HG03135 (cell line): Measurements from ENCODE around the gene ZNF441.
"Not testable (repeated sequence)": the region's sequence is repeated elsewhere in the genome, so short reads cannot be mapped to it uniquely, and the experiment has no call there.

Experiments used
- ATAC-seq: cut with Tn5 transposase; IDR thresholded peaks from one replicate; pipeline ENCODE4 v1.9.1; 2021; ENCODE audit warnings: mild to moderate bottlenecking, moderate library complexity; ENCODE audit not compliant: unreplicated experiment

ZNF441 gene

DNA sequence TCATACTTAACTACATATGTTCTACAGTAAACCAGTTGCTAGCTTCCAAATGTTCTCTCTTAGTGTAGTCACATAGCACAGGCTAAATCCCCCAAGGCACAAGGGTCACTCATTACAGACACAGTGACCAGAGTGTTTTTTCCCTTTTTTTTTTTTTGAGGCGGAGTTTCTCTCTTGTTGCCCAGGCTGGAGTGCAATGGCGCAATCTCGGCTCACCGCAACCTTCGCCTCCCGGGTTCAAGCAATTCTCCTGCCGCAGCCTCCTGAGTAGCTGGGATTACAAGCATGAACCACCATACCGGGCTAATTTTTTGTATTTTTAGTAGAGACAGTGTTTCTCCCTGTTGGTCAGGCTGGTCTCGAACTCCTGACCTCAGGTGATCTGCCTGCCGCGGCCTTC is 9.9 kb downstream of the ZNF441 start:
- not testable (repeated sequence) for ATAC-seq

DNA sequence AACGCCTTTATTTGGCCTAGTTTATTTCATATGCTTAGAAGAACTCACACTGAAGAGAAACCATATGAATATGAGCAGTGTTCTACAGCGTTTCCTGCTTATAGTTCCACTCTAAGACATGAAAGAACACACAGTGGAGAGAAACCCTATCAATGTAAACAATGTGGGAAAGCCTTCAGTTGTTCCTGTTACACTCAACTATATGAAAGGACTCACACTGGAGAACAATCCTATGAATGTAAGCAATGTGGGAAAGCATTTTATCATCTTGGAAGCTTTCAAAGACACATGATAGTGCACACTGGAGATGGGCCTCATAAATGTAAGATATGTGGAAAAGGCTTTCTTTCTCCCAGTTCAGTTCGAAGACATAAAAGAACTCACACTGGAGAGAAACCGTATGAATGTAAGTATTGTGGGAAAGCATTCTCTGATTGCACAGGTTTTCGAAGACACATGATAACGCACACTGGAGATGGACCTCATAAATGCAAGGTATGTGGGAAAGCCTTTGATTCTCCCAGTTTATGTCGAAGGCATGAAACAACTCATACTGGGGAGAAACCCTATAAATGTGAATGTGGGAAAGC is 13.7 kb downstream of the ZNF441 start:
- no peak for ATAC-seq

DNA sequence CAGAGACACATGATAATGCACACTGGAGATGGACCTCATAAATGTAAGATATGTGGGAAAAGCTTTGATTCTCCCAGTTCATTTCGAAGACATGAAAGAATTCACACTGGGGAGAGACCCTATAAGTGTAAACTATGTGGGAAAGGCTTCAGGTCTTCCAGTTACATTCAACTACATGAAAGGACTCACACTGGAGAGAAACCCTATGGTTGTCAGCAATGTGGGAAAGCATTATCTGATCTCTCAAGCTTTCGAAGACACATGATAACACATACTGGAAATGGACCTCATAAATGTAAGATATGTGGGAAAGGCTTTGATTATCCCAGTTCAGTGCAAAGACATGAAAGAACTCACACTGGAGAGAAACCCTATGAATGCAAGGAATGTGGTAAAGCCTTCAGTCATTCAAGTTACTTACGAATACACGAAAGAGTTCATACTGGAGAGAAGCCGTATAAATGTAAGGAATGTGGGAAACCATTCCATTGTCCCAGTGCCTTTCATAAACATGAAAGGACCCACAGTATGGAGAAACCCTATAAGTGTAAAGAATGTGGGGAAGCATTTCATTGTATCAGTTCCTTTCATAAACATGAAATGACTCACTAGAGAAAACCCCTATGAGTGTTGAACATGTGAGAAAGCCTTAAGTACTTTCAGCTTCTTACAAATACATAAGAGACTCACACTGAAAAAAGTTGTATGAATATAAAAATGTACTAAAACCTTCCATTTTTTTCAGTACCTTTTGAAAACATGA is 14.7 kb downstream of the ZNF441 start:
- no peak for ATAC-seq

DNA sequence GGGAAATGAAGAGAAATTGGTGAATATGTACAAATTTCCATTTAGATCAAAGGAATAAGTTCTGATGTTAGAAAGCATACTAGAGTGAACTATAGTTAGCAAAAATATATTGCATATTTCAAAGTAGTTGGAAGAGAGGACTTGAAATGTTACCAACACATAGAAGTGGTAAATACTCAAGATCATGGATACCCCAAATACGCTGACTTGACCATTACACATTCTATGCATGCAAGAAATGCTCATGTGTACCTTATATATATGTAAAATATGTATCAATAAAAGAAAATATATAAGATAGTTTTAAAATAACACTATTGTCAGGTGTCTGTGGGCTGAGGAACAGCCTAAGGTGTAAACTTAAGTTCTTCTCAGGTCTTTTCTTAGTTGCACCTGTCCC is 17.0 kb downstream of the ZNF441 start:
- ATAC-seq, result no peak

DNA sequence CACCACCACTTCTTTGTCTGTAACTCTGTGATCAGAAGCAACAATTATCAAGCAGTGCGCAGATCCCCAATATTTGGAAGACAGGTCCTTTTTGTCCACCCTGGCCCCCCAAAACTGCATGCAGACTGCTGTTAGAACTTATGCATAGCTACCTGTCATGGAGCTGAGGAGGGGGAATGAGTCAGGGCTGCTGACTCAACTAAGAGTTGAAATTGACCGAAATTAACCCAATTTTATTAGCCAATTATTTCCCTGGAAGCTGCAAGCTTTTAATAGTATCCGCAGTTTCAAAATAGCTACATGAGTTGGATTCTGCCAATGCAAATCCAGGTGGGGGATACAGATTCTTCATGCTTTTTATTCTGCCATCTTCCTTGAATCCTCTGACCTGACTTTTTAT is 17.6 kb downstream of the ZNF441 start:
- ATAC-seq, result no peak

DNA sequence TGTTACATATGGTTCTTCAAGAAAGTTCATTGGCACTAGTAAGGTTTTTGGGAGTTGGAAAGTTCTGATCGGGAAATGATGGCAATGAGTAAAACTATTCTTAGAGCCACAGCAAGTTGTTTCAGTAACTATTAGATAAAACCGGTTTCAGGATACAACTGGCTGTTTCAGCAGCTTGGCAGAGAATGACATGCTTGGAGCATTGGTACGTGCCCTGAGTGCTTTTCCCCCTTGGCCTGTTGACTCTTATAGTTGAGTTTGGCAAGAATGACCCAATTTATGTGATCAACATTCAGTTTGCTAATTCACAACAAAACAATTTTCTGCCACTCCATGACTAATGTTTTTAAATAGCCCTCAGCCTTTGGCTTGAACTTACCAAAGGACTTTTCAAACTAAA is 20.7 kb downstream of the ZNF441 start:
- ATAC-seq, result no peak

DNA sequence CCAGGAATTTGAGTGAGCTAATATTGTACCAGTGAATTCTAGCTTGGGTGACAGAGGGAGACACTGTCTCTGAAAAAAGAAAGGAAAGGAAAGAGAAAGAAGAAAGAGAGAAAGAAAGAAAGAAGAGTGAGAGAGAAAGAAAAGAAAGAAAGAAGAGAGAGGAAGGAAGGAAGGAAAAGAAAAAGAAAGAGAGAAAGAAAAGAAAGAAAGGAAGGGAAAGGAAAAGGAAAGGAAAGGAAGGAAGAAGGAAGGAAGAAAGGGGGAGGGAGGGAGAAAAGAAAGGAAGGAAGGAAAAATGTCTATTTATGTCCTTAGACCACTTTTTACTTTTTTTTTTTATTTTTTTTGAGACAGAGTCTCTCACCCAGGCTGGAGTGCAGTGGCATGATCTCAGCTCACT is 26.1 kb downstream of the ZNF441 start:
- no peak for ATAC-seq

DNA sequence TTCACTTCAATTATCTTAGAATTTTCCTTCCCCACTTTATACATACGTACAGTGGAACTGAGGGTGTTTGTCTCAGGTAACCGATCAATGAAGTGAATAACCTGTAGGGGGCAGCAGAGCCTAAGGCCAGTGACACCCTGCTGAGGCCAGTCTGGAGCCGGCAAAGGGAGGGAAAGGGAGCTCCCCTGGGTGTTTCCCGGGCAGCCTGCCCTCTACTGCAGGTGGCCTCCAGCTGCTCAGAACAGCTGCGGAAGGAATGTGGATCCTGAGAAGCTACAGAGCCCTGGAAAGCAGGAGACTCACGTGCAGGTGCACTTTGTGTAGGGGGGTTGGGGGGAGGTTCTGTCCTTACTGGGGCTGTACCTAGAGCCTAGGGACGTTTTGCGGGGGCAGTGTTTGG is 30.7 kb downstream of the ZNF441 start:
- no peak for ATAC-seq

DNA sequence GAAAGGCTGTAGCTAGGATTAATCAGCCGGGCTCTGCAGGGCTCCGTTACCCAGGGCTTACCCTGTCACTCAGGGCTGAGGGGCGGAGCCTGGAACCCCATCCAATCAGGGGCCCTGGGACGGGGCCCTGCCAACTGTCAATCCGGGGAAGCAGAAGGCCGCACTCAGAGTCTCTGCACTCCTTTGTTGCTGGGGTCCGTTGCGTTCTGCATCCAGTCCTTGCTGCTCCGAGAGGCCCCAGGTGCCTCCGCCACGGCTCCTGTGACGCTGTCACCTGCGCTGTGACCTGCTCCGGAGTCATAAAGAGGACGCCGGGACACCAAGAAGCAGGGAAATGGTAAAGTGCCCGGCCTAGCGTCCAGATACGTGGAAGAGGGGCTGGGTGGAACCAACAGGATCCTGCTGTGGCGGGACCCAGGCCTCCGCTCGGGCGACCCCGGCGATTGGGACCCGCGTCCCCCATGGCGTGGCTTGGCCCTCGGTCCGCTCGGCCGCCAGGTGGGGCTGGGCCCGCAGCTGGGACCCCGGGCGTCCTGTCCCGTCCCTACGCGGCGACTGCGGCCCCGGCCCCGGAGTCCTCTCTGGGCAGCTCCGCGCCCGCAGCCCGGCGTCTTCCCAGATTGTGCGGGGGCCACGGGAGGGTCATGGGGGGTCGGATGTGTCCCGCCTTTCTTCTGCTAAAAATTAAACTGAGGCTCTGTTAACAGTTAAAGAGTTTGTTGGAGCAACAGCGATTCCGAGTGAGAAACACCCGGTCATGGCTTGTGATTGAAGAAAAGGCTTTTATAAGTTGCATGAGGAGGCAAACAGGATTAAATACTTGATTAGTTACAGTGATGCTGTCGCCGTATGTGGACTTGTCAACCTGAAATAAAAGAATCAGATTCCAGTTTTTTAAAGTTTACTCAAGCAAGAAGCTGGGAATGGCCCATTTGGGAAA is 31.9 kb downstream of the ZNF441 start, which contains the start of gene ZNF491:
Gene ZNF491 (plus strand): TSS at position 133 of the 940 bp plus-strand sequence. CDS start 7,431 bp downstream, outside the sequence.
- peak; percentile 94 for ATAC-seq

DNA sequence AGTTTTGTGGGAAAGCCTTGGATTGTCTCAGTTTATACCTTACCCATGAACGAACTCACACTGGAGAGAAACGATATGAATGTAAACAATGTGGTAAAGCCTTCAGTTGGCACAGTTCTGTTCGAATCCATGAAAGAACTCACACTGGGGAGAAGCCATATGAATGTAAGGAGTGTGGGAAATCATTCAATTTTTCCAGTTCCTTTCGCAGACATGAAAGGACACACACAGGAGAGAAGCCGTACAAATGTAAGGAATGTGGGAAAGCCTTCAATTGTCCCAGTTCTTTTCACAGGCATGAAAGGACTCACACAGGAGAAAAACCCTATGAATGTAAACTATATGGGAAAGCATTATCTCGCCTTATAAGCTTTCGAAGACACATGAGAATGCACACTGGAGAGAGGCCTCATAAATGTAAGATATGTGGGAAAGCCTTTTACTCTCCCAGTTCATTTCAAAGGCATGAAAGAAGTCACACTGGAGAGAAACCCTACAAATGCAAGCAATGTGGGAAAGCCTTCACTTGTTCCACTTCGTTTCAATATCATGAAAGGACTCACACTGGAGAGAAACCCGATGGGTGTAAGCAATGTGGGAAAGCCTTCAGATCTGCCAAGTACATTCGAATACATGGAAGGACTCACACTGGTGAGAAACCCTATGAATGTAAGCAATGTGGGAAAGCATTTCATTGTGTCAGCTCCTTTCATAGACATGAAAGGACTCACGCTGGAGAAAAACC is 39.7 kb downstream of the ZNF441 start:
- no peak for ATAC-seq

DNA sequence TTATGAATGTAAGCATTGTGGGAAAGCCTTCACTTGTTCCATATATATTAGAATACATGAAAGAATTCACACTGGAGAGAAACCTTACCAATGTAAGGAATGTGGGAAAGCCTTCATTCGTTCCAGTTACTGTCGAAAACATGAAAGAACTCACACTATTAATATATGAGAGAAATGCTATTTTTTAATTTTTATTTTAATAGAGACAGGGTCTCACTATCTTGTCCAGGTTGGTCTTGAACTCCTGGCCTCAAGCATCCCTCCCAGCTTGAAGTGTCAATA is 40.2 kb downstream of the ZNF441 start:
- ATAC-seq, result no peak

DNA sequence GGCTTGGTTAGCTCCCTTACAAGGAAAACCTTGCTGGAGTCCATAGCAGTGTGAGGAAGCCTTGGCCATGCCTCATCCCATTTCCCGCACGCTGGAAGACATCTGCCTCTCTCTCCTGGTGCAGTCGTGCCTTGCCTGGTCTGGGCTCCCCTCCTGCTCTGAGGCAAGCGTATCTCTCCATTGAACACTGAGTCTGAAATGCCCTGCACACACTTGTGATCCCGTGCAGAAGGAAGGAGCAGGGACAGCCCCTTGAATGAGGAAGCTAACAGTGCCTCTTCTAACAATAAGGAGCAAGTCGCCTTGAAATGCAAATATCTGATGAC is 46.9 kb downstream of the ZNF441 start:
- peak; percentile 17 for ATAC-seq

DNA sequence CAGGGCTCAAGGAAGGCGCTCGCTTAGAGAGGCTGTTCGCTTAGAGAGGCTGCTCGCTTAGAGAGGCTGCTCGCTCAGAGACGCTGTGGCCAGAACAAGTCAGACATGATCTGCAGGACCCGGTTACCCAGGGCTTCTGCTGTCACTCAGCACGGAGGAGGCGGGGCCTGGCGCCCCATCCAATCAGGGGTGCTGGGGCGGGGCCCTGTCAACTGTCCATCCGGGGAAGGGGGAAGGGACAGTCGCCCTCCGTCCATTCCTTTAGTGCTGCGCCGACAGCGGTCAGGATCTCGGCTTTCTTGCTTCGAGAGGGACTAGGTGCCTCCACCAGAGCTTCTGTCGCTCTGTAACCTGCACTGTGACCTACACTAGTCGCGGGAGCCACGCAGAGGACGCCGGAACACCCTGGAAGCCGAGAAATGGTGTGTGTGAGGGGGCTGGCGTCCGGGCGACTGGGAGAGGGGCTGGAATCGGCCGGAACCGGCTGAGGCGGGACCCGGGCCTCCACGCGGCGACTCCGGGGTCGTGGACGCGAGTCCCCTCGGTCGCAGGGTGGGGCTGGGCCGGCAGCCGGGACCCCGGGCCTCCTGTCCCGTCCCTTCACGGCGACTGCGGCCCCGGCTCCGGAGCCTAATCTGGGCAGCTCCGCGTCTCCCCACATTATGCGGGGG is 47.4 kb downstream of the ZNF441 start, which contains the start of gene ZNF440:
Gene ZNF440 (plus strand): TSS at position 245 of the 671 bp plus-strand sequence. CDS start 175 bp downstream, at position 420.
- ATAC-seq, result peak; percentile 97

DNA sequence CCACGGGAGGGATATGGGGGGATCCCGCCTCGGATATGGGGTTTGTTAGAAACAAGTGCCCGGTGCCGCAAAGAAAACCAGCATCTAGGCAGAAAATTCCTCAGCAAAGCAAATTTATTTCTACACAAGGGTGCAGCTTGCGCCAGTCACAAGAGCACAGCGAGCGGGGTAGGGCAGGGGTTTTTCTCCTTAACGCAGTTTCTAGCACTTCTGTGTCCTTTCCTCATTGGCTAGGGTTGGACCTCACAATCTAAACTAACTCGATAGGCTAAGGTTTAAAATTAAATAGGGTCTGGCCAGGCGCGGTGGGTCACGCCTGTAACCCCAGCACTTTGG is 47.9 kb downstream of the ZNF441 start:
- ATAC-seq, result peak; percentile 11

DNA sequence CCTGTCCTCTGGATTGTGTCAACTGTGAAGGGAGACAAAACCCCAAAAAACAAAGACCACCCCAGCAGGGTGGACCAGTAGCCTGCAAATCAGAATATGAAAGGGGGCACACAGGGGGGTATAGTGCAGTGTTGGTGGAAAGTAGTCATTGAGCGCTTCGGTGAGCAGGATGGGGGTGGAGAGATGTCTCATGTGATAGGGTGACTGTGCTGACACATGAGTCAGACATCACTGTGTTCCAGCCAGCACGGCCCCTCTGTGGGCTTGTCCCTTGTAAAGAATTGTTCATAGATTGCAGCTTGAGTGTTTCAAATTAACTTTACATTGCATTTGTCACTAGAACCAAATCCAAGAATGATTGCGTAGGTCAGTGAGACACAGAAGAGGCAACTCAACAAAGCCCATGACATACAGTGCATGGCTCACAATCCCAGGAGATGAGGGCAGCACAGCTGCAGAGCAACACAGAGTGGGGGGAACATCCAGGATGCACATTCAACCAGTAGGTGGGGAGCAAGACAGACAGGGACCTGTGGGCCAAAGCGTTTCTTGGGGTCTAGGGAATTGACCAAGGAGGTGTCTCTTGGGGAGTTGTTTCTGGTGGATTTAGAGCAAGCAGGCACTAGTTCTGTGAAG is 54.8 kb downstream of the ZNF441 start:
- ATAC-seq, result no peak

DNA sequence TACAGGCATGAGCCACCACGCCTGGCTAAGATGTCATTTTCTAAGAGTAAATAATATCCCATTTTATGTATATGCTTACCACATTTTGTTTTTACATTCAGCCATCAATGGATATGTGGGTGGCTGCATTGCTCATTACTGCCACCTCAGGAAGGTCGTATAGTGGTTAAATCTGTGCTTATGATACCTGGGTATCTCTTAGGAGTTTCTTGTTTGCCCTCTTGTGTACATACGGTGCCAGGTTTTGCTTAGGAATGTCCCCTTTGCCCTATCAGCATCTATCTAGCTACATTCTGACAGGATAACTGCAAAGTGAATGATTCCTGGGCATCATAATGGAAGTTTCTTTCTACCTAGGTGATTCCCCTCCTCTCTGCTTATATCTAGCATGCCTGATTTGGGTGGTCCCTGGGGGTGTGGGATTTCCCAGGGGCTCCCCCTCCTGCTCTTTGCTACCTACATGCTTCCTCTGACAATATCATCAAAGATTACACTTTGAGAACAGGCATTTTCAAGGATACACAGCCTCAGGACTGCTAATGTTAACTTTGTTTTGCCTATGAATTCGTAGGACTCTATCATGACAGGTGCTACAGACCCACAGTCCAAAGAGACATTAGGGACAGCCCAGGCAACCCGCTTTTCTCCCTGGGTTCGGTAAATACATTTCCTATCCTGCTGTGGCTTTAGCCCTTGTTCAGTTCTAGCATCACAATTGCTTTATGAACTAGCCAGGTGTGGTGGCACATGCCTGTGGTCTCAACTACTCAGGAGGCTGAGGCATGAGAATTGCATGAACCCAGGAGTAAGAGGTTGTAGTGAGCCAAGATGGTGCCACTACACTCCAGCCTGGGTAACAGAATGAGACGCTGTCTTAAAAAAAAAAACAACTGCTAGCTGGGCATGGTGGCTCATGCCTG is 62.4 kb downstream of the ZNF441 start:
- ATAC-seq, result not testable (repeated sequence)

DNA sequence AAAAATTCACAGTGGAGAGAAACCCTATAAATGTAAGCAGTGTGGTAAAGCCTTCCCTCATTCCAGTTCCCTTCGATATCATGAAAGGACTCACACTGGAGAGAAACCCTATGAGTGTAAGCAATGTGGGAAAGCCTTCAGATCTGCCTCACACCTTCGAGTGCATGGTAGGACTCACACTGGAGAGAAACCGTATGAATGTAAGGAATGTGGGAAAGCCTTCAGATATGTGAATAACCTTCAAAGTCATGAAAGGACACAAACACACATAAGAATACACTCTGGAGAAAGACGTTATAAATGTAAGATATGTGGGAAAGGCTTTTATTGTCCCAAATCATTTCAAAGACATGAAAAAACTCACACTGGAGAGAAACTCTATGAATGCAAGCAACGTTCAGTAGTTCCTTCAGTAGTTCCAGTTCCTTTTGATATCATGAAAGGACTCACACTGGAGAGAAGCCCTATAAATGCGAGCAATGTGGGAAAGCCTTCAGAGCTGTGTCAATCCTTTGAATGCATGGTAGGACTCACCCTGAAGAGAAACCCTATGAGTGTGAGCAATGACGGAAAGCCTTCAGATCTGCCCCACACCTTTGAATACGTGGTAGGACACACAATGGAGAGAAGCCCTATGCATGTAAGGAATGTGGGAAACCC is 65.6 kb downstream of the ZNF441 start:
- no peak for ATAC-seq

DNA sequence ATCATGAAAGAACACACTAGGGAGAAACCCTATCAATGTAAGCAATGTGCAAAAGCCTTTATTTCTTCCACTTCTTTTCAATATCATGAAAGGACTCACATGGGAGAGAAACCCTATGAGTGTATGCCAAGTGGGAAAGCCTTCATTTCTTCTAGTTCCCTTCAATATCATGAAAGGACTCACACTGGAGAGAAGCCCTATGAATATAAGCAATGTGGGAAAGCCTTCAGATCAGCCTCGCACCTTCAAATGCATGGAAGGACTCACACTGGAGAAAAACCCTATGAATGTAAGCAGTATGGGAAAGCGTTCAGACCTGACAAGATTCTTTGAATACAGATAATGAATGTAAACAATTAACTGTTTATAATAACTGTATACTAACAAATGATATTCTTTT is 66.7 kb downstream of the ZNF441 start:
- no peak for ATAC-seq
